Astrocyte (in vitro differentiated cells and primary cell): Measurements from ENCODE around the gene LMO7.
A peak's percentile ranks its signal among the peaks of the same experiment; 100 is the strongest.

Source experiments
- EZH2 ChIP-seq: IDR thresholded peaks from 2 replicates; pipeline ENCODE4 v1.6.1; 2012; ENCODE audit warnings: mild to moderate bottlenecking, low read length, inconsistent platforms; ENCODE audit not compliant: insufficient read depth
- TF ChIP-seq, protein P1 (sequence below): IDR thresholded peaks from 2 replicates; pipeline ENCODE4 v1.5.1; 2011; ENCODE audit warnings: low read depth, mild to moderate bottlenecking, inconsistent platforms, low read length, moderate library complexity; ENCODE audit not compliant: insufficient read depth

GRCh38 chr13:75685239-75685697 is 49.1 kb downstream of the LMO7 start:
- TF ChIP-seq EZH2: no peak
- TF ChIP-seq, protein P1, sequence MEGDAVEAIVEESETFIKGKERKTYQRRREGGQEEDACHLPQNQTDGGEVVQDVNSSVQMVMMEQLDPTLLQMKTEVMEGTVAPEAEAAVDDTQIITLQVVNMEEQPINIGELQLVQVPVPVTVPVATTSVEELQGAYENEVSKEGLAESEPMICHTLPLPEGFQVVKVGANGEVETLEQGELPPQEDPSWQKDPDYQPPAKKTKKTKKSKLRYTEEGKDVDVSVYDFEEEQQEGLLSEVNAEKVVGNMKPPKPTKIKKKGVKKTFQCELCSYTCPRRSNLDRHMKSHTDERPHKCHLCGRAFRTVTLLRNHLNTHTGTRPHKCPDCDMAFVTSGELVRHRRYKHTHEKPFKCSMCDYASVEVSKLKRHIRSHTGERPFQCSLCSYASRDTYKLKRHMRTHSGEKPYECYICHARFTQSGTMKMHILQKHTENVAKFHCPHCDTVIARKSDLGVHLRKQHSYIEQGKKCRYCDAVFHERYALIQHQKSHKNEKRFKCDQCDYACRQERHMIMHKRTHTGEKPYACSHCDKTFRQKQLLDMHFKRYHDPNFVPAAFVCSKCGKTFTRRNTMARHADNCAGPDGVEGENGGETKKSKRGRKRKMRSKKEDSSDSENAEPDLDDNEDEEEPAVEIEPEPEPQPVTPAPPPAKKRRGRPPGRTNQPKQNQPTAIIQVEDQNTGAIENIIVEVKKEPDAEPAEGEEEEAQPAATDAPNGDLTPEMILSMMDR: peak; percentile 33
